AG04450 (cell line): ENCODE results near the gene COL5A1. TPM values are rescaled to one million over a fixed set of nuclear protein-coding genes. Genes with fewer than 3 reads are reported as not detected.

ENCODE experiments used
- CTCF ChIA-PET: fragments of 300-600, 350-600 bp; formaldehyde crosslinking; extraction: SDS; loops from one replicate; lab custom pipeline; 2022; ENCODE audit warnings: antibody characterized with exemption, inconsistent platforms; lab: Charles Lee
- POLR2A ChIA-PET: fragments of 350-600 bp; formaldehyde crosslinking; extraction: SDS; loops from one replicate; lab custom pipeline; 2021; ENCODE audit warnings: antibody characterized with exemption, inconsistent platforms; lab: Yijun Ruan, JAX
- DNase-seq: peaks from one replicate; pipeline ENCODE4 v3.0.0-alpha.2; 2011; ENCODE audit warnings: low read depth, low spot score
- H3K27ac ChIP-seq: one replicate; pipeline ENCODE4 v1.5.1; 2012; ENCODE audit warnings: low read depth, low read length, control low read depth
- H3K27me3 ChIP-seq: one replicate; pipeline ENCODE4 v1.6.0; 2012; ENCODE audit warnings: low read length; ENCODE audit not compliant: control insufficient read depth, insufficient read depth
- H3K4me3 ChIP-seq: 2 replicates; pipeline ENCODE4 v1.5.1; 2011; ENCODE audit warnings: mild to moderate bottlenecking, low read depth, low read length, control low read depth
- H3K9me3 ChIP-seq: 2 replicates; pipeline ENCODE4 v1.5.1; 2012; ENCODE audit warnings: low read length; ENCODE audit not compliant: control insufficient read depth, insufficient read depth
- CTCF ChIP-seq: IDR thresholded peaks from 2 replicates; pipeline ENCODE4 v1.5.1; 2011; ENCODE audit warnings: low read depth, low read length, control low read depth, inconsistent platforms
- polyA plus RNA-seq: library from polyadenylated mRNA; depleted of rRNA; stranded (reverse); fragments of >200 nt; gene quantifications from 2 replicates; pipeline ENCODE4 v1.2.3, GENCODE V29; 2011

The COL5A1 gene
- polyA plus RNA-seq, 1 experiment: 73.3 TPM

- no peaks in the 10 kb centered on the region for H3K27me3 ChIP-seq
- H3K27ac ChIP-seq: no peak overlapping the region
- H3K9me3 ChIP-seq: no peaks in the 10 kb centered on the region; the same call in 1 of the 2 replicates
- no peak for TF ChIP-seq CTCF
- DNase-seq: no peak
- H3K4me3 ChIP-seq: no peak overlapping the region
- POLR2A ChIA-PET: no interaction called here
- CTCF ChIA-PET: no interaction called here
These were observed 47.3 kb upstream of the COL5A1 start for GRCh38 chr9:134594078-134594941.

DNA sequence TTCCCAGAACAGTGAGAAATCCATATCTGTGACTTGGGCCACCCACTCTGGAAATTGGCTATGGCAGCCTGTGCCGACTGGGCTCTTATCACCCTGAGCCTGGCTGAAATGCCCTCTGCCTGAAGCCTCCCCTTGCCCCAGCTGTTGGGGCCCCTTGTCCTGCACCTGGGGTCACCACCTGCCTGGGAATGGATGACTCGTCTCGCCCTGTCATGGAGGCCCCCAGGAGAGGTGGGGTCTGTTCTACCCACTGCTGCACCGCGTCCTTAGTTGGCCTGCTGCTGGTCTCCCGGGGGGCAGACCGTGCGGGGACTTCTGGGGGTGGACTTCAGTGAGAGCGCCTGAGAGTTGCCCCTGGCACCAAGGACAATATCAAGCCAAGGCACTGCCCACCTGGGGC is 46.6 kb upstream of the COL5A1 start:
- CTCF ChIA-PET: no interaction called here
- no peaks in the 10 kb centered on the region for H3K27me3 ChIP-seq
- H3K27ac ChIP-seq: no peak overlapping the region
- DNase-seq: no peak
- TF ChIP-seq CTCF: no peak
- H3K9me3 ChIP-seq: no peaks in the 10 kb centered on the region; the same call in 1 of the 2 replicates
- POLR2A ChIA-PET: no interaction called here
- H3K4me3 ChIP-seq: no peak overlapping the region

DNA sequence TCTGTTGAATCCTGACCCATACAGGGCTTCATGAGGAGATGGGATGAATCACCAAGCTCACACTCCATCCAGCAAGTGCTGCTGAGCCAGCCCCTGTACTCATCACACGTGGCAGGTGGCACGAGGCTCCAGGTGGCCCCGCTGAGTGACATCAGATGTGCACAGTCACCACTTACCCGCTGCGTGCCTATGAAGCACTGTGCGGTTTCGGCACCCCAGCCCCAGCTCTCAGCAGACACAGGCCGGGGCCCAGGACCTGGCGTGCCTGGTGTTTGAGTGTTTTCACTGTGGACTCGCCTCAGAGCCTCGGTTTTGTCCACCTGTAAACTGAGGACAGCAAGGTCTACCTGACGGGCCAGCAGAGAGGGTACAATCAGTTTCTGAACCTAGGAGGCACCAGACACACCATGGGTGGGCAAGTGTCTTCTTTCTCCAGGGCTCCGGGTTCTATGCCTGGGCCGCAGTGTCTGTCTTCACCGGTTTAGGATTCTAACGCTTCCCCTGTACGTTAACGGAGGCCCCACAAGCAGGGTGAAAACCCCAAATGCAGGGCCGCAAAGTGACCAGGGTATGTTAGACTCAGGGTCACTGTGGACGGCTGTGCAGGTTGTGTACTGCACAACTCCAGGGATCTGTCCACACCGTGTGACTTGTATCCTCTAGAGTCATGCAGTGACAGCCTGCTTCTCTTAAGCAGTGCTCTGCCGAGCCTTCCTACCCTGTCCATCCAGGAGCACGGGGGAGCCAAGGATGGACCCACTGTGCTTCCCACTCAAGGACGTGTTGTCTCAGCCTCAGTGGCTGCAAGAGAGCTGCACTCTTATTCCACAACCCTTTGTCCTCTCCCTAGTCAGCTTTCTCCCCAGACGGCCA is 44.3 kb upstream of the COL5A1 start:
- no peak for TF ChIP-seq CTCF
- Histone ChIP-seq H3K4me3 (no peak overlapping the region), H3K27me3 (no peaks in the 10 kb centered on the region), H3K27ac (no peak overlapping the region), H3K9me3 (peaks cover 10% of the 10 kb centered on the region)
- ChIA-PET CTCF (no interaction called here), POLR2A (no interaction called here)
- DNase-seq: no peak

DNA sequence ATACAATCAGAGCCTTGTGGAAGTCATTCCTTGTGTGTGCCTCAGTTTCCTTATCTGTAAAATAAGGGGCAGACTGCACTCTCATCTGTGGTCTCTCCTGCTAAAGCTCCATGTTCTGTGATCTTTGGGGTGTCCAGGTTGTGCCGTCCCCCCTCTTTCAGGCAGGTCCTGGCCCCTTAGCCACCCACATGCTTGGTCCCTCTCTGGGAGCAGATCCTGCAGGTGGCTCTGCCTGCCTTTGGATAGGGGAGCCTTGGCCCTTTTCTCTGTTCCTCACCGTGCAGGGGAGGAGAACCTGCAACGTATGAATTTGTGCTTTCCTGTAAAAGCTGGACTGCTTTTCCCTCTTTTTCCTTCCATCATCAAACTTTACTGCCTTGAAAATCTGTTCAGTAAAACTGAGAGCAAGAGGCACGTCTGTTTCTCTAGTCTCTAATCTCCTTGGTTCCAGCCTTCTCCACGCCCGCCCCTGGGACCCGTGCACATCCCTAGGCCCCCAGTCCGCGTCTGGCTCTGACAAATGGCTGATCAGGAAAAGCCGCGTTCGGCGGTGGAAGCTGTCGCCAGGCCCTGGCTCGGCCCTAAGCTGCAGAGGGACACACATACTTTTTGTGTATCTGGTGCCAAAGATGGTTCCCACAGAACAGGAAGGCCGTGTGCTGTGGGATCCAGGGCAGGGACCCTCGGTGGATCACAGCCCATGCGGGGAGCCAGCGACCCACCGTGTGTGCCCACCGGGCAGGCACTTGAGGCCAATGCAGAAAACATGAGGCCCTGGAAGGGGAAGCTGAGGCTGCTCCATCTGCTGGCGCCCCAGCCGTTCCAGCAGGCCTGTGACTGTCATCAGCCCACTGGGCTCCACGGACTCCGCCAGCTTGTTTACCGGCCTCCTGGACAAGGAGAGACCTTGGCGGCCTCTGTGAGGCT is 43.4 kb upstream of the COL5A1 start:
- TF ChIP-seq CTCF: no peak
- ChIA-PET POLR2A (no interaction called here), CTCF (no interaction called here)
- DNase-seq: no peak
- Histone ChIP-seq H3K4me3 (no peak overlapping the region), H3K27ac (no peak overlapping the region), H3K9me3 (peaks cover 10% of the 10 kb centered on the region), H3K27me3 (no peaks in the 10 kb centered on the region)
